ENCODE results near the gene ANKRD6.
"Not testable (repeated sequence)": the region's sequence is repeated elsewhere in the genome, so short reads cannot be mapped to it uniquely, and the experiment has no call there.

The ANKRD6 gene

DNA sequence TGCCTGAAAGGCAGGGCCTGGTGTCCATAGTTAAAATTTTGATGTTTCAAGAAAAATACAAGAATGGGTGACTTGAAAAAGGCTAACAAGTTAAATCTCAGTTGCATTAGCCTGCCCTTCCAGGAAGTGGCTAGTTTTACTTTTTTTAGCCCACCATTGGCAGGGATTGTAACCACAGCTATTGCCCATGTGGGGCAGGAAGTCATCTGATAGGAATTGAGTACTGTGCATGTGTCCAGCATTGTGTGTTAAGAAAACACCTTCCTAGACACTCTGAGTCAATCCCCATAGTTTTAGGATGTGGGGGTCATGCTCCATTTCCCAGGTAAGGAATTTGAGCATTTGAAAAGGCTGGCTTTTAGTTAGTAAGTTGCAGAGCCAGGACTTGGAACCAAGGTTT lies 178.7 kb downstream of the ANKRD6 start:
- DNase-seq, result no peak

DNA sequence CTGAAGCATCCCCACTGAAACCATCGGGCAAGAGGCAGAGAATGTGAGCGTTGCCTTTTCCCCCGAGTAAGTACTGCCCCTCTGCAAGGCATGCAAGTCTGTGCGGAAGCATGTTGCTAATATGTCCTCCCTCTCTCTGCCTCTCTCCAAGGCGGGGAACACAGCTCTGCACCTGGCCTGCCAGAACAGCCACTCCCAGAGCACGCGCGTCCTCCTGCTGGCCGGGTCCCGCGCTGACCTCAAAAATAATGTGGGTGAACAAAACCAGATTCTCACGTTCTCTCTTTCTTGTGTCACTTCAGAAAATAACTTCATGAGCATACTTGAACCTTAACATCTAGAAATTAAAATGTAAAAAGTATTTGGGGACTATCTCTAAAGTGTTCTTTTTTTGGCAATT lies 179.2 kb downstream of the ANKRD6 start:
- DNase-seq, result no peak

DNA sequence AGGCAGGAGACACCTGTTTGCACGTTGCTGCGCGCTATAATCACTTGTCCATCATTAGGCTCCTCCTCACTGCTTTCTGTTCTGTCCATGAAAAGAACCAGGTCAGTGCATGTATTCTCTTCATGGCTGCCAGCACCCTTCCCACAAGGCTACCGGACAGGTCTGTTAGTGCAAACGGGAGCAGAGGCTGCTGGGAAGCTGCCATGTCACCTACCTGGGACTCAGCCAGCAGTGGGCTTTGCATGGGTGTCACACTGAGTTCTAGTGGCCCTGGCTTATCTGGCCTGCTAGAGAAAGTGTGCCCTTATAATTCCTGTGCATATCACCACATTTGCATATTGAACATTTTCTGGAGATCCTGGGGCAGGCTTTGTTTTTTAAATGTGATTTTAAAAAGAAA lies 180.8 kb downstream of the ANKRD6 start:
- DNase-seq, result no peak

DNA sequence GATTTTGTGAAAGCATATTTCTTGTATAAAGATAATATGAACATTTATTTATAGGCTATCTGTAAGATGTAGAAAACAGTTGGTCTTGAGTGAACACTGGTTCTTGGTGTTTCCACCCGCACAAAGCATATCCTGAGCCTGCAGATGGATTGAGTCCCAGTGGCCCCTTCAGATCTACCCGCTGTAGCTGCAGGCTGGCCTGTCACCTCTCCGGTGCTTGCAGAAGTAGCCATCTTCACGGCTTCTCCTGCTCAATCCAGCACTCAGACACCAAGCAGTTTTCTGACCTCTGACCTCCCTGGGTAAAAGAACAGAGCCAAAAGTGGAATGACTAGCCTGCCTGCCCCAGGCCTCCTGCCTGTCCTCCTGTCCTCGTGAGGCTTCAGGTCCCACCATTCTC lies 182.9 kb downstream of the ANKRD6 start:
- no peak for DNase-seq

DNA sequence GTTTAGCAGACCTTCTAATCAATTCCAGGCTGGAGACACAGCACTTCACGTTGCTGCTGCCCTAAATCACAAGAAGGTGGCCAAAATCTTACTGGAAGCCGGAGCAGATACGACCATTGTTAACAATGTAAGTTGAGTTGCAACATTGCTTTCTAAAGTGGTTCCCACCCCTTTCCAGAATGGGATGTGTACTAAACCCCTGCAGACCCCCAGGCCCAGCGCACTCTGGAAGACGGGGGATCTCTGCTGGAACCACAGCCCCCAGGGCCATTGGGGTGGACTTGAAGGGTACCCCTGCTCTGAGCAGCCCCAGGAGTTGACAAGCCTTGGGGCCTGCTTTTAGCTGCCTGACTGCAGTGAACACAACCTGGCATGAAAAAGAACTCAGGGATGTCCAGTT lies 183.6 kb downstream of the ANKRD6 start:
- no peak for DNase-seq

DNA sequence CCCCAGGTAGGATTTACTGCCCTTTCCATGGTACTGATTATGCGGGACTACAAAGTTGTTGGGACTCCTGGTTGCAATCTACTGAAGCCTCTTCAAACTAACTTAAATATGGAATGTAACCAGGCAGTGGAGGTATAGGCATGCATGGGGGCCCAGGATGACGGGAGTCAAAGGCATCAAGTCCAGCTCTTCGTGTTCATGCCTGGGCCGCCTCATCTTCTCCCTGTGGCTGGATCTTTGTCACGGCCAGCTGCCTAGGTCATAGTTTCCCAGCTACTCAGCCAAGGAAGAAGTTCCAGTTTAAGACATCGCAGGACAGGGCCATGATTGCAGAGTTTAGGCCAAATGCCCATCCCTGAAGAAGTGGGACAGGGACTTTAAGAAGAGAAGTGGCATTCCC lies 185.1 kb downstream of the ANKRD6 start:
- no peak for DNase-seq

DNA sequence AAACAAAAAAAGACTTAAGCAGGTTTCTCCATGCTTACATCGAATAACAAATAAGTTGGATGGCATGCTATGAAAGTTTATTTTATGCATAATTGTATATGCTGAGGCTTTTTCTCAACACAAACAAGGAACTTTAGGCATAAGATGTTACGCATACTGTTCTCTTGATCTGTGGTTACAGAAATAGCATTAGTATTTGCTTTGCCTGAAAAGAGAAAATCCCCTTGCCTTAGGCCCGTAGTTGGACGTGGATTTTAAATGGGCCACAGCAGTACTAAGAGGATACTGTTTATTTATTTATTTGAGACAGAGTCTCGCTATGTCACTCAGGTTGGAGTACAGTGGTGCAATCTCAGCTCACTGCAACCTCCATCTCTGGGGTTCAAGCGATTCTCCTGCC lies 186.6 kb downstream of the ANKRD6 start:
- no peak for DNase-seq

DNA sequence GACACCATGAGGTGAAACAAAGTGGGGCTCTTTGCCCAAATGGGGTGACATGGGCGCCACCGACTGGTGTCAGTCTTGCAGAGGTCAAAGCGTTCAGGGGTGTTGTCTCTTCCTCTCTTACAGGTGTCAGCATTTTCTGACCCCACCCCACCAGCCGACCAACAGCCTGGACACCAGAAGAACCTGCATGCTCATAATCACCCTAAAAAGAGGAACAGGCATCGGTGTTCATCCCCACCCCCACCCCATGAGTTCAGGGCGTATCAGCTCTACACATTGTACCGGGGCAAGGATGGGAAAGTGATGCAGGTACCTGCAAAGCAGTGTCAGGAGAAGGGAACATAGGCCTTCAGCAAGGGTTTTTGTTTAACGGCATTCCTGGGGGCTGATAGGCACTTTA lies 190.8 kb downstream of the ANKRD6 start:
- no peak for DNase-seq

DNA sequence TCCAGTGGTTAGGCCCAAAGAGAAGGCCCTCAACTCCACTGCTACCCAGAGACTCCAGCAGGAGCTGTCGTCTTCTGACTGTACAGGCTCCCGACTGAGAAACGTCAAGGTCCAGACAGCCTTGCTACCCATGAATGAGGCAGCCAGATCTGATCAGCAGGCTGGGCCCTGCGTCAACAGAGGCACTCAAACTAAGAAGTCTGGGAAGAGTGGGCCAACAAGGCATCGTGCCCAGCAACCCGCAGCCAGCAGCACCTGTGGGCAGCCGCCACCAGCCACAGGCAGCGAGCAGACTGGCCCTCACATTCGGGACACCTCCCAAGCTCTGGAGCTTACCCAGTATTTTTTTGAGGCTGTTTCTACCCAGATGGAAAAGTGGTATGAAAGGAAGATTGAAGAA lies 197.5 kb downstream of the ANKRD6 start:
- DNase-seq, result no peak

DNA sequence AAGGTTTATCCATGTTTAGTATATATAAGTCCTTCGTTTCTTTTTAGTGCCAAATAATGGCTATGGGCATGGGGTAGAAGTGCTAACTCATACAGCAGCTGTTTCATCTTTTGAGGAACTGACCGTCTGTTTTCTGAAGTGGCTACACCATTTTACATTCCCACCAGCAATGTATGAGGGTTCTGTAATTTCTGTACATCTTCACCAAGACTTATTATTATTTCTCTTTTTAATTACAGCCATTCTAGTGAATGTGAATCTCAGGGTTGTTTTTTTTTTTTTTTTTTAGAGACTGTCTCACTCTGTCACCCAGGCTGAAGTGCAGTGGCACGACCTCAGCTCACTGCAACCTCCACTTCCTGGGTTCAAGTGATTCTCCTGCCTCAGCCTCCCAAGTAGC lies 203.5 kb downstream of the ANKRD6 start:
- DNase-seq, result not testable (repeated sequence)

DNA sequence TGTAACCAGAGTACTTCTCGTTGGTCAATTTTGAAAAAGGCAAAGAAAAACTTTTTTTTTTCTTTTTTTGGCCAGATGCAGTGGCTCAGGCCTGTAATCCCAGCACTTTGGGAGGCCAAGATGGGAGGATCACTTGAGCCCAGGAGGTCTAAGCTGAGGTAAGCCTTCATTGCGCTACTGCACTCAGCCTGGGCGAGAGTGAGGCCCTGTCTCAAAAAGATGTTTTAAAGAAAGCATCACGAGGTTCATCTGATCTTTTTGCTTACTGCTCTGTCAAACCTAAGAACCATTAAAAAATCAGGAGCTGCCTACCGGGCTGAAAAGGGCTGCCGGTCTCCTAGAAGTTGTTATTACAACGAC lies 205.0 kb downstream of the ANKRD6 start:
- DNase-seq, result no peak

DNA sequence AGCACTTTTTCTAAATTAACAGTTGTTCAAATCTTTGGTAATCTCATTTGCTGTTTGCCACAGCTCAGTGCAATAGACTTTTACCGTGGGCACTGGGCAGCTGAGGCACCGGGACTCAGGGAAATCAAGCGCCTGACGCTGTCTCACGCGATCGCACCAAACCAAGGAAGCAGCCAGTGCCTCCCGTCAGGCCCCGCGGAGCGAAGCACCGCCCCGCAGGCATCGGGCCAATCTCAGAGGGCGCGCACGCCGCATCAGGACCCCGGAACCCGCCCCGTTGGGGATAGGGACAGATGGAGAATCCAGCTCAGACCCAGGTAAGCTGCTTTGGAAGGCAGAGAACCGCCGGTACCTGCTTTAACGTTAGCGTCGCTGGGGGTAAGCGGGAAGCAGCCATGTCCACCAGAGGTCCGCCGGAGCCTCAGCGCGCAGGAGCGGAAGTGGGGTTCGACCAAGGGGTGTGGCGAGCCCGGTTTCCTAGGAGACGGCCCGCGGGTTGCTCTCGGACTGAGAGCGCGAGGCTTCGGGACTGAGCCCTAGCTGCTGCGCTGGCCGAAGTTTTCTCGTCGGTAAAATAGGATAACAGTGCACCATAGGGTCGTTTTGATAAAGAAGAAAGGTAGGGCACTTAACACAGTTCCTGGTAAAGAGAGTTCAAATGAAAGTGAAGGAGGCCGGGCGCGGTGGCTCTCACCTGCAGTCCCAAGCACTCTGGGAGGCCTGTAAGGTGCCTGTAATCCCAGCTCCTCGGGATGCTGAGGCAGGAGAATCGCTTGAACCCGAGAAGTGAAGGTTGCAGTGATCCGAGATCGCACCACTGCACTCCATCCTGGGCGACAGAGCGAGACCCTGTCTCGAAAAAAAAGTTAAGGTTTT lies 205.6 kb downstream of the ANKRD6 start, which contains the start of gene LYRM2:
LYRM2 (minus strand) TSS at position 428 of the 876 bp plus-strand sequence; CDS start at position 397, 31 bp downstream.
- peak; percentile 94 for DNase-seq

DNA sequence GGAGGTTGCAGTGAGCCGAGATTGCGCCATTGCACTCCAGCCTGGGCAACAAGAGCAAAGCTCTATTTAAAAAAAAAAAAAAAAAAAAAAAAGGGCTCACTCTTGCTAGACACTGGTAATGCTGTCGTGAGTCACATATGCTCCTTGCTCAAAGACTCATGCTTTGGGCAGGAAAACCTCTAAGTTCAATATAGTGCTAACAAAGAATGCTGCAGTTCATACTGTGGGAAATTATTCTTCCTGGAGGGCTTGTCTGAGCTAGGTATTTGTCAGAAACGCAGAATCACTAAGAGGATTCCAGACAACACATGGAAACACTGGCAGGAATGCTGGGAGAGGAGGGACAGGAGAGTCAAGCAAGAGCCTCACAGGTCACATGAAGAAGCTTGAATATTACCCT lies 207.9 kb downstream of the ANKRD6 start:
- DNase-seq, result no peak

DNA sequence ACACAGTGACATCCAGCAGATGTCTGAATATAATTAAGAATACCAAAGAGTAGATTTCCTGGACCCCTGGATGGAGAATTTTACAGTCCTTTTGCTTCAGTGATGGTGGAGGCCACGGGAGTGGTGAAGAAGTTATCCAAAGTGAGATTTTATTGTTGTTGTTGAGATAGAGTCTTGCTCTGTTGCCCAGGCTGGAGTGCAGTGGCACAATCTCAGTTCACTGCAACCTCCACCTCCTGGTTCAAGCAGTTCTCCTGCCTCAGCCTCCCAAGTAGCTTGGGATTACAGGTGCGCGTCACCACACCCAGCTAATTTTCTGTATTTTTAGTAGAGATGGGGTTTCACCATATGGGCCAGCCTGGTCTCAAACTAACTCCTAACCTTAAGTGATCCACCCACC lies 208.6 kb downstream of the ANKRD6 start:
- DNase-seq, result not testable (repeated sequence)

DNA sequence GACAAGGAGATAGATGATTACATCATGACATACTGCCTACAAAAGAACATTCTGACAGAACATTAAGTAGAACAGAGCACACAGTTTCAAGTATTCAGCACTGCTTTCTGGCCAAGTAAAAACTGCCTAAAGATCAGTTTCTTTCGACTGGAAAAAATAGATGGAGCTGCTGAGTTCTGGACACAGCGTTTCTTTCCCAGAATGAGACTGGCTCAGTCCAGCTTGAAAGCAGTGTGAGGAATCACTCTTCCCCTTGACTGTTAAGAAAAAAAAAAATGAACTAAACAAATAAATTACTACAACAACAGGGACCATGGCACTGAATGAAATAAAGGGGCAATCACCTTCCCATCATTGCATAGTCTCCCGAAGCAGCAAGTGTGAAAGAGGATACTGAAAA lies 210.0 kb downstream of the ANKRD6 start:
- DNase-seq, result no peak

DNA sequence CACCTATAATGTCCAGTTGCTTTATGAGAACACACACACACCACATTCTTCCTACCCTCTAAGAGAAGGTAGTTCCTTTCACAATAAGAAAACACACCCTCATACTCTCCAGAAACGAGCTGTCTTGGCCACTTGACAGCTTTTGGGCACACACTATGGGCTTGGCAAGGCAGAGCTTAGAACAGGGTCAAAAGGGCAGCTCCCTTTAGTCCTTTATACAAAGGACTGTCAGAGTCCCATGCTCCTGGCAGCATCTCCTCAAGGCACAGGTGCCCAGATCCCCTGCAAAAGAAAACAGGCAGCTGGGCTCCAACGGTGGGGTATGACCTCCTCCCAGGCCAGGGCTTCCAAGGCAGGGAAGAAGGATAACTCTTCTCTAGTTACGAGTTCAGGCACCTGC lies 210.5 kb downstream of the ANKRD6 start:
- DNase-seq, result no peak

DNA sequence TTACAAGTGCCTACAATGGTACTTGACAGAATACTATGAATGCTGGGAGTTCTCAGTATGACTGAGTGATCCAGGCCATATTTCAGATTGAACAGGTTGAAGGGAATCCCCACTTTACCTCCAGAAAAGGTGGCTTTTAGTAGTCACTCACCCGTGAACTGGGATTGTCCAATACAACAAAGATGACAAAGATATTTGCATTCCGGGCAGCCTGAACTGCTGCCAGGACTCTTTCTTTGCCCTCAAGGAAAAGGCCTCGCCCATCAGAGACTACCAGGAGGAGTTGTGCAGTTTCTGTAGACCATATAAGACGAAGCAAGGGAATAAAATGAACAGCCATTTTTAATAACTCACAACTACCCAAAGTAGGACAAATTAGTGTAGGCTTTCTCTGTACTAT lies 211.9 kb downstream of the ANKRD6 start:
- no peak for DNase-seq

DNA sequence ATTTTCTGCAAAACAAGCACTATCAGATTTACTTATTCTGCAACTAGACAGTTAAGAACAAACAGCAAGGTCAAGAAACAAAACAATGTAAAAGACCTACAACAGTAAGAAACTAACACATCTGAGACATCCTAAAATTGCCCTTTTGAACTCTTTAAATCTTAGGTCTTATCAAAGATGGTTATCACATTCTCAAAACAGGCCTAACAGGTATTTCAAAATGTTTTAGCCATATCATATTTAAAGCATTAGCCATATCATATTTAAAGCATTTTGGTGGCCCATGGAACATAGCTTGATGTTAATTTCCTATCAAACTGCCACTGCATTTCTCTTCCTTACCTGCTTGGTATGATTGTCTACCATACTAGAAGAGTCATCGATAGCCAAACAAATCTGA lies 216.7 kb downstream of the ANKRD6 start:
- no peak for DNase-seq

DNA sequence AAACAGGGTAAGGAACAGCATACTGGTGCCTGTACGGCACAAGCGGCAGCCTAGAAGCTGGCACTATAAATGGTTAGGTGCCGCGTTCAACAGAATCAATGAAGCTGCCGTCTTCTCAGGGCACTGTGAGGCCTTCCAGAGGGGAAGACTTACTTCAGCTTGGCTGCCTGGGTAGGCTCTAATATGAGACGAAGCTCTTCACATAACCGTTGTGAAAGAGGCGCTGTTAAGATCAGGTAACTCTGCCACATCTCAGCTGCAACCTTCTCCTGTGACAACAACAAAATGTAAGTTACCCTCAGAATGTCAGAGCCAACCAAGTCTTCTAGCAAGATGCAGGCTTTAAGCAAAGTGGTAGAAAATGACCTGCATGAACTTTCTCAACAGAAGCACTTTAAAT lies 217.6 kb downstream of the ANKRD6 start:
- no peak for DNase-seq

DNA sequence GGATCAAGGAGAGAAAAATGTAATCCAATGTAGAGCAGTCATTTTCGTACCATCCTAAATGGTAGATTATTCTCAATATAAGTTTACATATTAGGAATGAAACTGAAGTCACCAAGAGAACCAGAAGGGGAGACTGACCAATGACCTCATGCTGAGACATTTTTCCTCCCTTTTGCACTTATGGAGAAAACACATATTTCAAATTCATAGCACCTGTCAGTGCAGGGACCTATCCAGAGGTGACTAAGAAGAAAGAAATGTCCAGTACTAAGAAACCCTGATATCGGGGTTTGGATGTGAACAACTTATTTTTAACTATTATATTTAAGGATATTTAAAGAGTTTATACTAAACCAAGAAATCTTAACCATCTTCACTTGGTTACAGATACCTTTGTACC lies 222.2 kb downstream of the ANKRD6 start:
- DNase-seq, result no peak

DNA sequence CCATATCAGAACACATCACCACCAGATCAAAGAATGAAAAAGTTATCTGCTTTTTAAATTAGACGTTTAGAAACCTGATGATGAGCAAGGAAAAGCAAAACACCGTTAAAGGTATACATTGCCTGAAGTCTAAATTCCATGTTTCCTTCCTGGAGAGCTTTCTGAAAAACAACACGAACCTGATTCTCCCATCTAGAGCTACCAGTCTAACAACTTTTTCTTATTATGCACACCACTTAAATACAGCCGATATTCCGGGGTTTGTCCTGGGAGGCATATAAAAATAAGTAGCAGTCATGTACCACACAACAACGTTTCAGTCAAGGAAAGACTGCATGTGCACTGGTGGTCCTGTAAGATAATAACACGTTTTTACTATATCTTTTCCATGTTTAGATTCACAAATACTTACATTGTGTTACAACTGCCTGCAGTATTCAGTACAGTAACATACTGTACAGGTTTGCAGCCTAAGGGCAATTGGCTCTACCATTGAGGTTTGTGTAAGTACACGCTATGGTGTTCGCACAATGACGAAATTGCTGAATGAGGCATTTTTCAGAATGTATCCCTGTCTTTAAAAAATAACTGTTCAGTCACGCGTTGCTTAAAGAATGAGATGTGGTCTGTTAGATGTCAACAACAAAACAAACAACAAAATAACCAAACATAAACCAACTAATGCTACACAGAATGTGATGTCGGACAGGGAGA lies 224.7 kb downstream of the ANKRD6 start:
- no peak for DNase-seq

DNA sequence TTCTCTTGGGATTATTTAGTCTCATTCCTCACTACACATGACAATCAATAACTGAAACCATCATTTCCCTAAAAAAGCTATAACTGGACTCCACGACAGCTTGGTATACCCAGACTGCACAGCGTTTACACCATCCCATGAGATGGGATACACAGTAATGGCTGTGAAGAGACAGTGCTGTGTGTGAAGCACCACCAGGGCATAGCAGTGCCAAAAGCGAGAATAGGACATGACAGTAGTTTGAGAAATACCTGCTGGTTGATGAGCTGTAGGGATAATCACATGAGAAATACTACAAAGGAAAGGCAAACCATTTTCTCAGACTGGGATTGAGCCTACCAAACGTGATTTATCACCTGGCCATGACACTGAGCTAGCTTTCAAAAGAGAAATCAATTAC lies 228.0 kb downstream of the ANKRD6 start:
- no peak for DNase-seq

DNA sequence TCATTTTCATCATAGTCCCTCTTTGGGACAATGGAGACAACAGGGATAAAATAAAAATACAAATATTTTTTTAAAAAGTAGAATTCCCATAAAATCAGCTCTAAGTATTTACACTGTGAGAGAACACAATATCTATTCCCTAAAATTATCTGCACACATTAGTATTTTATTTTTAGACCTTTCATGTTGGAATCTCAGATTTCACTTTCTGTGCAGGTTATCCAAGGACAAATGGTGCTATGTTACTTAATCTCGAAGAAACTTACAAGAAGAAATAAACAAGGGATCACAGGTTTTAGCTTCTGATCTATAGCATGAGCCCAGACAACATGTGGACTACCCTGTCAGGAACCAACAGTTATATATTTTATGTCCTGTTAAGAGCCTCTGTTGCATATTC lies 228.6 kb downstream of the ANKRD6 start:
- no peak for DNase-seq

DNA sequence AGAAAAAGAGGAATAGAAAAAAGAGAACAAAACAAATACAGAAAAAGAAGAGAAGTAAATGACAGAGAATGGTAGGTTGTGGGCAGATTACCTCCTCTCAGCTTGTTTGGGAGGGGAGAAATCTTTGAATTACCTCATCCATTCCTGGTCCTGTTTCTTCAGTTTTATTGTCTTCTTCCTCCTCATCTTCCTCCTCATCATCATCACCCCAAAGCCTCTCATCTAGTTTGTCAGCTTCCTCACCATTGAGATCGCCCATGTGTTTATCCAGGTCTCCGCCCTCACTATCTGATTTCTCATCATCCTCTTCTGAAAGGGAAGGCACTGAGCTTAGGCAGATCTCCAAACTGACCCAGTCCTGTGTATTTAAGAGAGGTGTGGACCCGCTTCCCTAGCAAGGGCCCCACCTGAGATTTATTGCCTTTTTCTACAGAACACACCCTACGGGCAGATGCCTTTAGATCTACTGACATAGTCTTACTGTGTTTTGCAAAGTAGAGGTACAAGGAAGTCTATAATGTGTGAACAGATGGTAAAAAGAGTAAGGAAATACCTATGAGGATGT lies 229.8 kb downstream of the ANKRD6 start:
- no peak for DNase-seq
